Liver (tissue), 3 donors: ENCODE data around the gene DPM3.

Source experiments
- CTCF ChIP-seq: fragments of 150-350 bp; IDR thresholded peaks from 2 replicates; pipeline ENCODE4 v1.5.1; 2017; ENCODE audit warnings: improper control_type of control experiment, low read depth, low read length; ENCODE audit not compliant: missing input control
- FOXA1 ChIP-seq: IDR thresholded peaks from 2 replicates; pipeline ENCODE4 v1.6.1; 2016; ENCODE audit warnings: antibody characterized with exemption
- HNF4G ChIP-seq: IDR thresholded peaks from 2 replicates; pipeline ENCODE4 v1.6.1; 2016; ENCODE audit warnings: antibody characterized with exemption
- JUND ChIP-seq, 2 donors: IDR thresholded peaks; 2 replicates each; pipeline ENCODE4 v1.6.1; 2016; ENCODE audit warnings: antibody characterized with exemption in 2 of 2
- MAX ChIP-seq: IDR thresholded peaks from 2 replicates; pipeline ENCODE4 v1.6.1; 2016; ENCODE audit warnings: antibody characterized with exemption
- RAD21 ChIP-seq, 2 donors: IDR thresholded peaks; 2 replicates each; pipeline ENCODE4 v1.6.1; 2016; ENCODE audit warnings: antibody characterized with exemption in 2 of 2, mild to moderate bottlenecking in 2 of 2
- SP1 ChIP-seq: IDR thresholded peaks from 2 replicates; pipeline ENCODE4 v1.6.1; 2018; ENCODE audit warnings: antibody characterized with exemption, mild to moderate bottlenecking
- TAF1 ChIP-seq: conservative IDR thresholded peaks from 2 replicates; pipeline ENCODE4 v1.6.1; 2016; ENCODE audit warnings: antibody characterized with exemption, mild to moderate bottlenecking
- YY1 ChIP-seq: IDR thresholded peaks from 2 replicates; pipeline ENCODE4 v1.6.1; 2016; ENCODE audit warnings: antibody characterized with exemption, mild to moderate bottlenecking
- donor health status: healthy.
- donor health status: healthy.

- TF ChIP-seq MAX (no peak), CTCF (no peak), TAF1 (no peak), FOXA1 (no peak), RAD21 (IDR thresholded peaks at IDR 0.05) (no peak), HNF4G (no peak), JUND (IDR thresholded peaks at IDR 0.05) (no peak), YY1 (no peak), SP1 (no peak)
Observed at GRCh38 chr1:155166051-155166470, 25.7 kb upstream of the DPM3 start.
